Spleen (tissue), 11 donors: Measurements from ENCODE around the gene LRRC8A. TPM values are rescaled to one million over a fixed set of nuclear protein-coding genes. Genes with fewer than 3 reads are reported as not detected.
A peak's percentile ranks its signal among the peaks of the same experiment; 100 is the strongest.

Source experiments
- DNase-seq: peaks from one replicate; pipeline ENCODE4 v3.0.0-alpha.2; 2020
- H3K27ac ChIP-seq, 8 donors: fragments of 200-600 bp; sonication (generic) in 7 of 8; 1 replicate in 4 of 8; 2 replicates in 4 of 8; pipeline versions ENCODE4 v1.5.0 to v1.8.0; 2016 to 2021; ENCODE audit warnings: inconsistent platforms in 4 of 8, mild to moderate bottlenecking in 4 of 8, moderate library complexity in 1 of 8
- H3K27me3 ChIP-seq, 7 donors: fragments of 200-600 bp; sonication (generic) in 6 of 7; replicated peaks in 1 of 7; 1 replicate in 4 of 7; 2 replicates in 3 of 7; pipeline versions ENCODE4 v1.5.0 to v1.8.0; 2016 to 2021; ENCODE audit warnings: inconsistent platforms in 3 of 7, mild to moderate bottlenecking in 1 of 7
- H3K36me3 ChIP-seq, 6 donors: fragments of 200-600 bp; sonication (generic) in 5 of 6; 1 replicate in 4 of 6; 2 replicates in 2 of 6; pipeline versions ENCODE4 v1.5.0 to v1.8.0; 2016 to 2021; ENCODE audit warnings: inconsistent platforms in 2 of 6
- H3K4me1 ChIP-seq, 6 donors: fragments of 200-600 bp; sonication (generic) in 5 of 6; 1 replicate in 3 of 6; 2 replicates in 3 of 6; pipeline versions ENCODE4 v1.5.0 to v1.8.0; 2016 to 2021; ENCODE audit warnings: inconsistent platforms in 3 of 6
- H3K4me3 ChIP-seq, 8 donors: fragments of 200-600 bp; sonication (generic) in 7 of 8; 1 replicate in 4 of 8; 2 replicates in 4 of 8; pipeline versions ENCODE4 v1.5.0 to v1.8.0; 2016 to 2021; ENCODE audit warnings: inconsistent platforms in 4 of 8, mild to moderate bottlenecking in 4 of 8, moderate library complexity in 2 of 8
- H3K9me3 ChIP-seq, 8 donors: fragments of 200-600 bp; sonication (generic) in 7 of 8; 1 replicate in 4 of 8; 2 replicates in 4 of 8; pipeline versions ENCODE4 v1.5.0 to v1.8.0; 2016 to 2021; ENCODE audit warnings: inconsistent platforms in 4 of 8
- POLR2A ChIP-seq, 3 donors: fragments of 450-650 bp; IDR thresholded peaks; one replicate each; pipeline ENCODE4 v1.5.1; 2017; ENCODE audit warnings: antibody characterized with exemption in 3 of 3, mild to moderate bottlenecking in 1 of 3
- POLR2AphosphoS5 ChIP-seq, 3 donors: sonication (generic); formaldehyde crosslinking; IDR thresholded peaks; one replicate each; pipeline ENCODE4 v1.5.1; 2017; ENCODE audit warnings: antibody characterized with exemption in 3 of 3
- WGBS, 5 donors: extraction: QIAGEN DNeasy Blood & Tissue Kit in 3 of 5; methylation state at CpG; one replicate each; pipeline versions ENCODE4 v1.1.5 to v1.1.7; 2013 to 2018; 5-methylcytosine and 5-hydroxymethylcytosine counted together
- intact Hi-C: fragments of 100-400 bp; cut with DNase I; formaldehyde crosslinking; loops from one replicate; pipeline ENCODE4 v1.15.0; 2023; ENCODE audit warnings: low total_unique reads
- polyA plus RNA-seq, 3 donors: library from polyadenylated mRNA; stranded (reverse); fragments of 200-250 nt; gene quantifications; one replicate each; pipeline ENCODE4 v1.2.1, GENCODE V29; 2013
- total RNA-seq, 7 donors: library from RNA; depleted of rRNA in 3 of 7; stranded (reverse); fragments of >200 nt in 3 of 7; fragmentation: NEBNext Ultra II Directional in 4 of 7; extraction: Animal tissue kit (Norgen Biotek cat#: 25700) in 4 of 7; gene quantifications; one replicate each; pipeline versions ENCODE4 v1.1.0 to v1.2.1, GENCODE V29; 2016 to 2021
- TF ChIP-seq, protein P1 (sequence below), 11 experiments: fragments of 200-600 bp in 7 of 11; fragments of 450-650 bp in 4 of 11; sonication (generic) in 4 of 11; IDR thresholded peaks in 8 of 11; conservative IDR thresholded peaks in 3 of 11; 1 replicate in 7 of 11; 2 replicates in 4 of 11; pipeline versions ENCODE4 v1.4.0 to v1.8.0; 2016 to 2021; ENCODE audit warnings: antibody characterized with exemption in 11 of 11, inconsistent platforms in 4 of 11, mild to moderate bottlenecking in 1 of 11
- donor health status: healthy with polysubstance abuse.
- donor health status: DM: no; HTN: no; CAD: no; lungs with moderate emphysema.
- donor health status: DM: no; HTN: no; CAD: no.
- donor health status: Bipolar disorder and iron deficiency.
- donor health status: healthy.
- donor health status: DM: no; HTN: no; CAD: no.
- donor health status: DM: yes; HTN: yes; CAD: no.

LRRC8A gene
- total and polyA plus RNA-seq, 10 donors = 3.5 to 59.0 (median 28.4) TPM

DNA sequence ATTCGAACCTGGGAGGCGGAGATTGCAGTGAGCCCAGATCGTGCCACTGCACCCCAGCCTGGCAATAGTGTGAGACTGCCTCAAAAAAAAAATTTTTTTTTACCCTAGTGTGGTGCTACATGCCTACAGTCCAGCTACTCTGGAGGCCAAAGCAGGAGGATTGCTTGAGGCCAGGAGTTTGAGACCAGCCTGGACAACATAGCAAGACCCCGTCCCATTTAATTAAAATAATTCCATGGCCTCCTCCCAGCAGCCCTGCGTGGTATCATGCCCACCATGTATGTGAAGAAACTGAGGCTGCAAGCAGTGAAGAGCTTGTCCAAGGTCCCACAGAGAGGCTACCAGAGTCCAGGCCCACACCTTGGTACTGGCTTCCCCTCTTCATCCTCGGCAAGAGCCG, 19.4 kb downstream of the LRRC8A start:
- peaks cover 0 to 37% (median 9%) of the 10 kb centered on the region in 6 donors for H3K36me3 ChIP-seq
- no peak overlapping the region for H3K4me3 ChIP-seq
- 75 to 90% (median 83%) methylated on average over 5 to 7 of the region's 7 CpGs for WGBS, 5 donors
- H3K4me1 ChIP-seq = peaks cover 37 to 90% (median 55%) of the 10 kb centered on the region in 6 donors
- no peaks in the 10 kb centered on the region for H3K27me3 ChIP-seq
- H3K27ac ChIP-seq = peak overlapping the region; percentile 74 to 93 (median 86)
- TF ChIP-seq POLR2AphosphoS5 (IDR thresholded peaks at IDR 0.05) (no peak), POLR2A (IDR thresholded peaks at IDR 0.05) (no peak)
- TF ChIP-seq, protein P1, sequence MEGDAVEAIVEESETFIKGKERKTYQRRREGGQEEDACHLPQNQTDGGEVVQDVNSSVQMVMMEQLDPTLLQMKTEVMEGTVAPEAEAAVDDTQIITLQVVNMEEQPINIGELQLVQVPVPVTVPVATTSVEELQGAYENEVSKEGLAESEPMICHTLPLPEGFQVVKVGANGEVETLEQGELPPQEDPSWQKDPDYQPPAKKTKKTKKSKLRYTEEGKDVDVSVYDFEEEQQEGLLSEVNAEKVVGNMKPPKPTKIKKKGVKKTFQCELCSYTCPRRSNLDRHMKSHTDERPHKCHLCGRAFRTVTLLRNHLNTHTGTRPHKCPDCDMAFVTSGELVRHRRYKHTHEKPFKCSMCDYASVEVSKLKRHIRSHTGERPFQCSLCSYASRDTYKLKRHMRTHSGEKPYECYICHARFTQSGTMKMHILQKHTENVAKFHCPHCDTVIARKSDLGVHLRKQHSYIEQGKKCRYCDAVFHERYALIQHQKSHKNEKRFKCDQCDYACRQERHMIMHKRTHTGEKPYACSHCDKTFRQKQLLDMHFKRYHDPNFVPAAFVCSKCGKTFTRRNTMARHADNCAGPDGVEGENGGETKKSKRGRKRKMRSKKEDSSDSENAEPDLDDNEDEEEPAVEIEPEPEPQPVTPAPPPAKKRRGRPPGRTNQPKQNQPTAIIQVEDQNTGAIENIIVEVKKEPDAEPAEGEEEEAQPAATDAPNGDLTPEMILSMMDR (IDR thresholded peaks at IDR 0.05 in 8 of 11, conservative IDR thresholded peaks at IDR 0.05 in 3 of 11) = no peak
- H3K9me3 ChIP-seq = no peaks in the 10 kb centered on the region
- DNase-seq = no peak
- intact Hi-C loops = no loop called here

DNA sequence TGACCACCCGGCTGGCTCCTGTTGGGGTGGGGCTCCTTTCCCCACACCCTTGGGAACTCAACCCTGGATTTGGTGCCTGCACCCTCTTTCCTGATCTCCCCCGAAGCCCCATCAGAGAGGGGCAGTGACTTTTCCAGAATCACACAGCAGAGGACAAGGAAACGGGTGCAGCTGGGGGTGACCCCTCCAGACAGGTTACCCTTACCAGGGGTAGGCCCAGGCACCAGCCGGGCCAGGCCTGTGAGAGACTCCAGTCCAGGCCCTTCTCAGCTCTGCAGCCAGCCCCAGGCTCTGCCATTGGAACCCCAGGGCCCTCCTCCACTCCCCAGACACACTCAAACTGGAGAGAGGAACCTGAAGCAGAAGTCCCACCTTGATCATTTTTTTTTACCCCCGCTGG, 19.9 kb downstream of the LRRC8A start:
- TF ChIP-seq, protein P1 (IDR thresholded peaks at IDR 0.05 in 8 of 11, conservative IDR thresholded peaks at IDR 0.05 in 3 of 11) = no peak
- TF ChIP-seq POLR2AphosphoS5 (IDR thresholded peaks at IDR 0.05) = no peak
- TF ChIP-seq POLR2A (IDR thresholded peaks at IDR 0.05) = no peak
- WGBS, 5 donors = 66 to 79% (median 75%) methylated on average over 3 to 5 of the region's 5 CpGs
- Histone ChIP-seq H3K36me3 (peaks cover 0 to 35% (median 7%) of the 10 kb centered on the region in 6 donors), H3K27ac (peak overlapping the region; percentile 74 to 93 (median 86)), H3K27me3 (no peaks in the 10 kb centered on the region), H3K4me1 (peaks cover 37 to 90% (median 55%) of the 10 kb centered on the region in 6 donors), H3K4me3 (peak overlapping the region in 1 of 8 donors; percentile 42), H3K9me3 (no peaks in the 10 kb centered on the region)
- DNase-seq = peak; percentile 80
- intact Hi-C loops = no loop called here

DNA sequence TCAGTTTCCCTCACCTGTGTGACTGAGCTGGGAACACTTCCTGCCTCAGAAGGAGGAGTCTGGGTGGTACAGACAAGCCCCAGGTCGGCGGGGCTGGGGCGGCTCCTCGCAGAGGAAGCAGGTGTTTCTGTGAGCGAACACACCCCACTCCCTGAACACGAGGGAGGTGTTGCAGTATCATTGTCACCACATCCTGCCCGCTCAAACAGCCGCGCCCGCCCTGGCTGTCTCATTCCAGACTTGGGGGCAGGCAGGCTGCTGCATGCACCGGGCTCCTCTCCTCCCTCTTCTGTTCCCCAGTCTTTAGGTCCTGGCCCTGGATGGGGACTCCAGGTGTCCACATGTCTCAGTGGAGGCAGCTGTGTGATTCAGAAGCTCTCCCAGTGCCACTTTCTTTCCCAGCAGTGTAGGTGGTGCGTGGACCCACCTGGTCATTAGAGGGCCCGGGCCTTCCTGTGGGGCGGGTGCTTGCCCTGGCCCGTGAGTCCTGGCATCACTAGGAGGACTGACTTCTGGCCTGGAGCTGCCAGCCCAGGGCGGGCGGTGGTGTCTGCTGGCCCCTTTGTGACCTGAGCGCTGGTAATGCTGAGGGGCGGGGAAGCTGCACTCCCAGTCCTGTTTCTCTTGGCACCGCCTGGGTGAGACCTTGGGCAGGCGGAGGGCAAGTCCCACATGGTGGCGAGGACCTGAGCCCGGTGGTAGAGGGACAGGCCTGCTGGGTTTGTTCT, 20.6 kb downstream of the LRRC8A start:
- Histone ChIP-seq H3K27me3 (no peaks in the 10 kb centered on the region), H3K4me3 (peak overlapping the region in 1 of 8 donors; percentile 42), H3K27ac (peak overlapping the region; percentile 74 to 93 (median 86)), H3K36me3 (peaks cover 0 to 35% (median 7%) of the 10 kb centered on the region in 6 donors), H3K9me3 (no peaks in the 10 kb centered on the region), H3K4me1 (peaks cover 37 to 85% (median 55%) of the 10 kb centered on the region in 6 donors)
- TF ChIP-seq POLR2A (IDR thresholded peaks at IDR 0.05) (no peak), POLR2AphosphoS5 (IDR thresholded peaks at IDR 0.05) (peak; percentile 88 to 90 (median 89))
- TF ChIP-seq, protein P1 (IDR thresholded peaks at IDR 0.05 in 8 of 11, conservative IDR thresholded peaks at IDR 0.05 in 3 of 11) = no peak
- WGBS, 5 donors = 35 to 55% (median 36%) methylated on average over 10 to 23 of the region's 23 CpGs
- intact Hi-C loops = no loop called here
- peak; percentile 97 for DNase-seq

DNA sequence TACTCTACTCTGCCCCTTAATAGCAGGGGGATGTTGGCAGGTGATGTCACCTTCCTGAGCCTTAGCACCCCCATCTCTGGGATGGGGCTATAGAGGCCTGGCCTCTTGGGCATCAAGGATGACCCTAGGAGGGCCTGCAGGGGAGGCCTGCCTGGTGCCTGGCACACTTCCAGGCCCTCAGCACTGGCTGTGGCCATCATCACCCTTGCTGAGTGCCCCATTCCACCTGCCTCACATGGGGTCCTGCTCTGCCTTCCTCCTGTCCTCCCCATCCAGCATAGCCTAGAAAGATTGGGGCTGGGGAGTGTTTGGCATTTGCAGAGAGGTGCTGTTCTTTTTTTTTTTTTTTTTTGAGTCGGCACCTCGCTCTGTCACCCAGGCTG, 21.1 kb downstream of the LRRC8A start:
- peak overlapping the region; percentile 74 to 93 (median 86) for H3K27ac ChIP-seq
- TF ChIP-seq, protein P1 (IDR thresholded peaks at IDR 0.05 in 8 of 11, conservative IDR thresholded peaks at IDR 0.05 in 3 of 11) = no peak
- TF ChIP-seq POLR2A (IDR thresholded peaks at IDR 0.05) (no peak), POLR2AphosphoS5 (IDR thresholded peaks at IDR 0.05) (no peak)
- no peaks in the 10 kb centered on the region for H3K9me3 ChIP-seq
- no peak overlapping the region for H3K4me3 ChIP-seq
- H3K36me3 ChIP-seq = peaks cover 0 to 38% (median 13%) of the 10 kb centered on the region in 6 donors
- 87 to 100% (median 94%) methylated on average over 2 of the region's 2 CpGs; no CpG with 5 or more reads in 1 of the 5 donors for WGBS, 5 donors
- no peak for DNase-seq
- H3K27me3 ChIP-seq = no peaks in the 10 kb centered on the region
- intact Hi-C loops = no loop called here
- peaks cover 36 to 80% (median 54%) of the 10 kb centered on the region in 6 donors for H3K4me1 ChIP-seq
